Chondrocyte (in vitro differentiated cells): Measurements from ENCODE around the gene PNCK. TPM values are rescaled to one million over a fixed set of nuclear protein-coding genes. Genes with fewer than 3 reads are reported as not detected.
A peak's percentile ranks its signal among the peaks of the same experiment; 100 is the strongest.

ENCODE experiments used
- DNase-seq: peaks from one replicate; pipeline ENCODE4 v3.0.0; 2021; ENCODE audit warnings: mixed read lengths, low spot score
- H3K27ac Mint-ChIP-seq: one replicate; pipeline ENCODE4 v1.8.0; 2021; ENCODE audit warnings: mild to moderate bottlenecking, moderate library complexity, mixed read lengths; ENCODE audit not compliant: unreplicated experiment
- H3K27me3 Mint-ChIP-seq: 2 replicates; pipeline ENCODE4 v1.8.0; 2021; ENCODE audit warnings: low read depth, mixed read lengths
- H3K36me3 Mint-ChIP-seq: 2 replicates; pipeline ENCODE4 v1.8.0; 2021; ENCODE audit warnings: low read depth, mixed read lengths
- H3K4me1 Mint-ChIP-seq: 2 replicates; pipeline ENCODE4 v1.8.0; 2021; ENCODE audit warnings: low read depth, mild to moderate bottlenecking, mixed read lengths
- H3K4me3 Mint-ChIP-seq: one replicate; pipeline ENCODE4 v1.8.0; 2021; ENCODE audit warnings: mild to moderate bottlenecking, moderate library complexity, mixed read lengths; ENCODE audit not compliant: unreplicated experiment
- H3K9me3 Mint-ChIP-seq: 2 replicates; pipeline ENCODE4 v1.8.0; 2021; ENCODE audit warnings: low read depth, mixed read lengths
- CTCF ChIP-seq: fragments of 200-600 bp; sonication (generic); IDR thresholded peaks from 2 replicates; pipeline ENCODE4 v1.5.0; 2021; ENCODE audit warnings: antibody characterized with exemption, mild to moderate bottlenecking, moderate library complexity
- total RNA-seq: library from RNA; stranded (reverse); gene quantifications from 3 replicates; pipeline ENCODE4 v1.2.1, GENCODE V29; 2021

The PNCK gene
- total RNA-seq, 1 donor from 2014 or later = 3.2 TPM

- Mint-ChIP-seq H3K27ac (no peak overlapping the region), H3K27me3 (peaks cover 14% of the 10 kb centered on the region), H3K4me3 (no peak overlapping the region), H3K4me1 (peaks cover 11% of the 10 kb centered on the region), H3K9me3 (peaks cover 13% of the 10 kb centered on the region), H3K36me3 (peaks cover 2% of the 10 kb centered on the region)
- DNase-seq = peak; percentile 75
- peak; percentile 83 for TF ChIP-seq CTCF
These were observed 4.3 kb downstream of the PNCK start for GRCh38 chrX:153669174-153669890.

- Mint-ChIP-seq H3K27me3 (peaks cover 10% of the 10 kb centered on the region), H3K4me3 (no peak overlapping the region), H3K9me3 (peaks cover 10% of the 10 kb centered on the region), H3K36me3 (no peaks in the 10 kb centered on the region), H3K27ac (no peak overlapping the region), H3K4me1 (peaks cover 7% of the 10 kb centered on the region)
- no peak for TF ChIP-seq CTCF
- DNase-seq = peak; percentile 66
These were observed 5.0 kb downstream of the PNCK start for GRCh38 chrX:153668423-153669173.

GRCh38 chrX:153667956-153668396 lies 5.6 kb downstream of the PNCK start:
- Mint-ChIP-seq H3K4me1 (peaks cover 5% of the 10 kb centered on the region), H3K27ac (no peak overlapping the region), H3K36me3 (no peaks in the 10 kb centered on the region), H3K9me3 (peaks cover 10% of the 10 kb centered on the region), H3K27me3 (peaks cover 8% of the 10 kb centered on the region), H3K4me3 (peak overlapping the region; percentile 54)
- peak; percentile 89 for DNase-seq
- peak; percentile 84 for TF ChIP-seq CTCF

- Mint-ChIP-seq H3K36me3 (no peaks in the 10 kb centered on the region), H3K4me3 (peak overlapping the region; percentile 54), H3K27ac (no peak overlapping the region), H3K9me3 (peaks cover 10% of the 10 kb centered on the region), H3K27me3 (peaks cover 10% of the 10 kb centered on the region), H3K4me1 (peaks cover 5% of the 10 kb centered on the region)
- no peak for TF ChIP-seq CTCF
- DNase-seq = peak; percentile 76
These were observed 6.2 kb downstream of the PNCK start for GRCh38 chrX:153667281-153667955.

GRCh38 chrX:153665726-153666306 lies 7.8 kb downstream of the PNCK start:
- Mint-ChIP-seq H3K9me3 (peaks cover 10% of the 10 kb centered on the region), H3K27ac (no peak overlapping the region), H3K4me1 (peaks cover 5% of the 10 kb centered on the region)

More at GRCh38 chrX:153665726-153666306, 7.8 kb downstream of the PNCK start:
- peak; percentile 83 for DNase-seq
- no peak for TF ChIP-seq CTCF
- H3K4me3 Mint-ChIP-seq = no peak overlapping the region
- H3K27me3 Mint-ChIP-seq = peaks cover 21% of the 10 kb centered on the region
- no peaks in the 10 kb centered on the region for H3K36me3 Mint-ChIP-seq
